Fibroblast of pulmonary artery (primary cell): ENCODE results near the gene CSGALNACT2.

Experiments used
- DNase-seq: peaks from one replicate; pipeline ENCODE4 v3.0.0-alpha.2; 2010; ENCODE audit warnings: low read depth
- H3K4me3 ChIP-seq: replicated peaks from 2 replicates; pipeline ENCODE4 v1.5.1; 2011; ENCODE audit warnings: low read depth, mild to moderate bottlenecking, control low read depth, low read length, moderate library complexity
- CTCF ChIP-seq: IDR thresholded peaks from 2 replicates; pipeline ENCODE4 v1.5.1; 2011; ENCODE audit warnings: mild to moderate bottlenecking, control low read depth, low read length, inconsistent platforms; ENCODE audit errors: missing control alignments

The CSGALNACT2 gene

GRCh38 chr10:43130770-43131171, 7.5 kb upstream of the CSGALNACT2 start:
- TF ChIP-seq CTCF = no peak
- no peak for DNase-seq
- H3K4me3 ChIP-seq = no peak overlapping the region

DNA sequence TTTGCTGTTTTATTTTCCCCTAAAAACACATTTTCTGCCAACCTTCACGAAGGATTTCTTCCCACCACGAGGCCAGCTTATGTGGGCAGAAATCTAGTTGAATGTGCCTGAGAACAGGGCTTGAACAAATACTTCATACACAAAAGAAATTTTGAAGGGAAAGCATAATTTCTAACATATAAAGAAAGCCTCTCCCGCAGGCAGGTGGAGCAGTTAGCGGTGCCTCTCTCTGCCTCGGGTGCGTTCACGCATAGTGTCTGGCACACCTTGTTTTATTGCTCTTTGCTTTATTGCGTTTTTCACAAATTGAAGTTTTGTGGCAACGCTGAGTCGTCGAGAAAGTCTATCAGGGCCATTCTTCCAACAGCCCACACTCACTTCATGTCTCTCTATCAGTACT, 7.0 kb upstream of the CSGALNACT2 start:
- DNase-seq = no peak
- no peak overlapping the region for H3K4me3 ChIP-seq
- TF ChIP-seq CTCF = no peak

DNA sequence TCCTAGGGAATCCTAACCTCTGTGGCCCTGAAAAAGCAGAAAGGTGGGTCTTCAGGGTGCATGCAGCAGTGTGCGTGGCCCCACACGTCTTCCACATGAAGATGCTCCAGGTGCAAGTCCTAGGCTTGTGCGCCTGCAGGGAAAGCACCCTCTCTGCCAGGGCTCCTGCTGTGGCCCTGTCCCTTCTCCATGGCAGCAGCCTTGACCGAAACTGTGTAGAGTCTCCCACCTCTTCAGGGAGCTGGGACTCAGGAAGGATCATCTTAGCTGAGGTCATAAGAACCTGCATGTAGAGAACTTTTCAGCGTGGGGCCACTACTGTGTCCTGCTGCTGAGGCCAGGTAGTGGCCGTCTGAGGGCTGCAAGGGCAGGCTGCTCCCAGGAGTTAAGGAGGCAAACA, 6.3 kb upstream of the CSGALNACT2 start:
- no peak for TF ChIP-seq CTCF
- no peak overlapping the region for H3K4me3 ChIP-seq
- DNase-seq = no peak

DNA sequence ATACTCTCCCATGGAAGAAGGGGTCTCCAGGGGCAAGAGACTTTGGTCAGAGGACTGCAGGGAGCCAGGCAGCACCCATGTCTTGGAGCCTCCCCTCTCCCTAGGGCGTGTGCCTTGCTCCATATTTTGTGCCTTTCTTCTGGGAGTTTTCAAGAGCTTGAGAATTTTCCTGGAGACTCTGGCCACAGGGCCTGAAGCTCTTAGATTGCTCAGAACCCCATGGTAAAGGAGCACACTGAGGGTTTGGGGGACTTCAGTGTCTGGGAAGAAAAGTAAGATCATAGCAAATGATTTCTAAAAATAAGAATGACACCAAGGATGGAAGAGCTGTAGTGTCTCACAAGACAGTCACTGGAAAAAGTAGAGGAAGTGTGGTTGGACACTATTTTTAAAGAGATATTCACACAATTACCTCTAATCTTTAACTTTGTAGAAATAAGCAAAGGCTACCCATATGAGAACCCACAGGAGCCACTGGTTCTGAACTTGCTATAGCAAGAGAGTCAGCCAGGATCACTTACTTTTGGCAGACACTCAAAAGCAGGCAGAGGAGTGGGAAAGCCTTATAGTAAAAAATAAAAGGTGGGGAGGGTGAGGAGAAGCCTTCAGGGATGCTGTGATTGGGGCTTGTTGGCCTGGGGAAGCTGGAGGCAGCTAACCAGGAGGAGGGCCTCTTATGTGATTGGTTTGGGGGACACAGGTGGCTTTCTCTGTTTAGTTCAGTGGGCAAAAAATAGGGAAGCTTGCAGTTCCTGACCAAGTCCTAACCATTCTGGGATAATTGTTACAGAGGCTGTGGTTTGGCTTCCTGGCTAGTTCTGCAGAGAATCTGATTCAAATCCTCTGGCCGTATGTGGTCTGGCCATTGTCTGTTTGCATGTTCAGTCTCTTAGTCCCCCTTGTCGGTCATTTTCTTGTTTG, 5.1 kb upstream of the CSGALNACT2 start:
- H3K4me3 ChIP-seq = no peak overlapping the region
- no peak for DNase-seq
- TF ChIP-seq CTCF = no peak

- no peak for TF ChIP-seq CTCF
- no peak for DNase-seq
- H3K4me3 ChIP-seq = no peak overlapping the region
Measured at GRCh38 chr10:43134126-43134905, 3.9 kb upstream of the CSGALNACT2 start.

GRCh38 chr10:43135064-43135463, 3.2 kb upstream of the CSGALNACT2 start:
- no peak for DNase-seq
- no peak overlapping the region for H3K4me3 ChIP-seq
- no peak for TF ChIP-seq CTCF
